ENCODE data around the gene CTIF. TPM values are rescaled to one million over a fixed set of nuclear protein-coding genes. Genes with fewer than 3 reads are reported as not detected.

Gene CTIF
- total RNA-seq, 2 donors from 2014 or later, result 14.8 to 18.5 TPM

GRCh38 chr18:48678237-48679115, 139.6 kb downstream of the CTIF start:
- intact Hi-C loops (cut with DNase I, micrococcal nuclease), result loop anchor here in 1 of 2 donors (10.0 kb wide), 3 partner anchors 96 to 496 kb away; no protein-coding TSS in a partner anchor
- no peak for ATAC-seq
- DNase-seq, result peak in 1 of 2 donors; percentile 5

GRCh38 chr18:48679236-48679635, 140.4 kb downstream of the CTIF start:
- ATAC-seq (no peak), DNase-seq (no peak)

GRCh38 chr18:48680339-48681250, 141.8 kb downstream of the CTIF start:
- intact Hi-C loops (cut with DNase I, micrococcal nuclease), result no loop called here
- no peak for DNase-seq
- no peak for ATAC-seq

More at GRCh38 chr18:48679236-48679635, 140.4 kb downstream of the CTIF start:
- intact Hi-C loops (cut with DNase I, micrococcal nuclease), result loop anchor here in 1 of 2 donors (10.0 kb wide), 3 partner anchors 96 to 496 kb away; no protein-coding TSS in a partner anchor

- ATAC-seq (no peak), DNase-seq (no peak)
- intact Hi-C loops (cut with DNase I, micrococcal nuclease), result no loop called here
These were observed 143.9 kb downstream of the CTIF start for GRCh38 chr18:48682768-48683167.

- intact Hi-C loops (cut with DNase I, micrococcal nuclease), result no loop called here
- ATAC-seq (no peak), DNase-seq (no peak)
These were observed 144.4 kb downstream of the CTIF start for GRCh38 chr18:48683197-48683596.

GRCh38 chr18:48683661-48684060, 144.8 kb downstream of the CTIF start:
- intact Hi-C loops (cut with DNase I, micrococcal nuclease), result no loop called here

GRCh38 chr18:48687346-48688042, 148.7 kb downstream of the CTIF start:
- DNase-seq, result no peak
- intact Hi-C loops (cut with DNase I, micrococcal nuclease), result no loop called here
- no peak for ATAC-seq

More at GRCh38 chr18:48683661-48684060, 144.8 kb downstream of the CTIF start:
- no peak for DNase-seq
- ATAC-seq, result no peak

- no peak for DNase-seq
- intact Hi-C loops (cut with DNase I, micrococcal nuclease), result no loop called here
- no peak for ATAC-seq
These were observed 150.1 kb downstream of the CTIF start for GRCh38 chr18:48688961-48689360.

GRCh38 chr18:48689548-48689947, 150.7 kb downstream of the CTIF start:
- ATAC-seq (no peak), DNase-seq (no peak)
- intact Hi-C loops (cut with DNase I, micrococcal nuclease), result no loop called here

- no peak for DNase-seq
- intact Hi-C loops (cut with DNase I, micrococcal nuclease), result no loop called here
- ATAC-seq, result no peak
These were observed 151.7 kb downstream of the CTIF start for GRCh38 chr18:48690494-48690893.

- no peak for DNase-seq
- no peak for ATAC-seq
- intact Hi-C loops (cut with DNase I, micrococcal nuclease), result no loop called here
These were observed 154.2 kb downstream of the CTIF start for GRCh38 chr18:48693006-48693405.

- DNase-seq, result no peak
- intact Hi-C loops (cut with DNase I, micrococcal nuclease), result no loop called here
- ATAC-seq, result no peak
These were observed 154.9 kb downstream of the CTIF start for GRCh38 chr18:48693625-48694262.

GRCh38 chr18:48694295-48694694, 155.5 kb downstream of the CTIF start:
- intact Hi-C loops (cut with DNase I, micrococcal nuclease), result no loop called here
- no peak for DNase-seq
- ATAC-seq, result no peak

GRCh38 chr18:48695671-48696070, 156.8 kb downstream of the CTIF start:
- intact Hi-C loops (cut with DNase I, micrococcal nuclease), result no loop called here
- no peak for ATAC-seq

GRCh38 chr18:48696218-48696617, 157.4 kb downstream of the CTIF start:
- intact Hi-C loops (cut with DNase I, micrococcal nuclease), result no loop called here
- no peak for ATAC-seq
- DNase-seq, result no peak

More at GRCh38 chr18:48695671-48696070, 156.8 kb downstream of the CTIF start:
- DNase-seq, result no peak

GRCh38 chr18:48697441-48697840, 158.6 kb downstream of the CTIF start:
- DNase-seq (no peak), ATAC-seq (no peak)
- intact Hi-C loops (cut with DNase I, micrococcal nuclease), result no loop called here

GRCh38 chr18:48698707-48699106, 159.9 kb downstream of the CTIF start:
- ATAC-seq (no peak), DNase-seq (no peak)
- intact Hi-C loops (cut with DNase I, micrococcal nuclease), result no loop called here

- no peak for DNase-seq
- no peak for ATAC-seq
- intact Hi-C loops (cut with DNase I, micrococcal nuclease), result no loop called here
These were observed 160.9 kb downstream of the CTIF start for GRCh38 chr18:48699761-48700160.
